ENCODE measurements around the gene DAGLB. TPM values are rescaled to one million over a fixed set of nuclear protein-coding genes. Genes with fewer than 3 reads are reported as not detected.
"Not testable (repeated sequence)": the region's sequence is repeated elsewhere in the genome, so short reads cannot be mapped to it uniquely, and the experiment has no call there.

Gene DAGLB
- total RNA-seq, 1 donor from 2014 or later, result 27.0 TPM

DNA sequence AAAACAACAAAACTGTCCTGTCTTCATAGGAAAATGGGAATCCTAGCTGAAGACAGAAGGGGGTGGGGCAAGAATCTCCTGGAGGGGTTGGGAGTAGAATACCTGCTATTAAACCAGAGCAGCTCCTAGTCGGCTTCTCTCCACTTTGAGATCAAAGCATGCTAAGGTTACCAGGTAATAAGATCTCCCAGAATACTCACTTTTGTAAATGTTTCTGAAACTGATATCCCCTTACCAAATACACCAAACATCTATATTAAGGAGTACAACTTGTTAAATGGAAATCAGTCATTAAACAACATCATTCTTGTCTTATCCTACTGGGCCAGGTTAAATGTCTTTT is 29.5 kb upstream of the DAGLB start:
- Mint-ChIP-seq H3K9me3 (no peaks in the 10 kb centered on the region), H3K36me3 (peaks cover 8% of the 10 kb centered on the region), H3K27me3 (no peaks in the 10 kb centered on the region), H3K27ac (no peak overlapping the region), H3K4me3 (no peak overlapping the region), H3K4me1 (ENCODE audit: unreplicated experiment) (peaks cover 42% of the 10 kb centered on the region)
- TF ChIP-seq CTCF (conservative IDR thresholded peaks at IDR 0.05), result no peak
- no peak for DNase-seq (ENCODE audit: extremely low spot score, unreplicated experiment)

GRCh38 chr7:6476596-6477317 is 29.0 kb upstream of the DAGLB start:
- Mint-ChIP-seq H3K36me3 (peaks cover 13% of the 10 kb centered on the region), H3K27me3 (no peaks in the 10 kb centered on the region), H3K27ac (peak overlapping the region; percentile 49), H3K4me1 (ENCODE audit: unreplicated experiment) (peaks cover 42% of the 10 kb centered on the region), H3K9me3 (no peaks in the 10 kb centered on the region), H3K4me3 (no peak overlapping the region)
- DNase-seq (ENCODE audit: extremely low spot score, unreplicated experiment), result no peak
- TF ChIP-seq CTCF (conservative IDR thresholded peaks at IDR 0.05), result no peak

DNA sequence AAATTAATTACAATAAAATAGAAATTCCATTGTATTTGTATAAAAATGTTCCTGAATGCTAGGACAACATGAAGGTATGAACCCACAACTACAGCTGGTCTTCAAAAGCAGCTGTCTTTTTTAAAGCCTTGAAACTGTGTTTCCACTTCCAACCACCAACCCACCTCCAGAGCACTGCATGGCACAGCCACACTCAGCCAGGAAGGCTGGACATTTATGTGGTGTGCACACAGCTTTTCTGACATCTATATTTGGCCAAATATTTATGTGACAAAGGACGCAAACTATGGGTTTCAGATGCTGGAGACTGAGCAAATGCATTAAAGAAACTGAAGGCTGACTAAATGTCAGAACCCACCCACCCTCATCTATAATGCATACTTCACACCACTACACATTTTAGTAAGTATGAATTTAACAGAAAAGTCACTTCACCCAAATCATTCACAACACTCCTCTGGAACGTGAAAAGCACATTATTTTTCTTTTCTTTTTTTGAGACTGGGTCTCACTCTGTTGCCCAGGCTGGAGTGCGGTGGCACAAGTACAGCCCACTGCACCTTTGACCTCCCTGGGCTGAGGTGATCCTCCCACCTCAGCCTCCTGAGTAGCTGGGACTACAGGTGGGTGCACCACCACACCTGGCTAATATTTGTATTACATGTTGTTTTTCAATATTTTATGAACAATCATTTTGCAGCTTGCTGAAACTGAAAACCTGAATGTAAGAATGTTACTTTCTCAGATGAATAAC is 27.9 kb upstream of the DAGLB start:
- Mint-ChIP-seq H3K4me1 (ENCODE audit: unreplicated experiment) (peaks cover 38% of the 10 kb centered on the region), H3K9me3 (no peaks in the 10 kb centered on the region), H3K27ac (peak overlapping the region; percentile 49), H3K4me3 (no peak overlapping the region), H3K27me3 (no peaks in the 10 kb centered on the region), H3K36me3 (peaks cover 16% of the 10 kb centered on the region)
- no peak for DNase-seq (ENCODE audit: extremely low spot score, unreplicated experiment)
- TF ChIP-seq CTCF (conservative IDR thresholded peaks at IDR 0.05), result no peak

GRCh38 chr7:6465862-6466261 is 18.1 kb upstream of the DAGLB start:
- Mint-ChIP-seq H3K4me1 (ENCODE audit: unreplicated experiment) (no peaks in the 10 kb centered on the region), H3K27me3 (no peaks in the 10 kb centered on the region), H3K9me3 (peaks cover 13% of the 10 kb centered on the region), H3K27ac (no peak overlapping the region), H3K4me3 (no peak overlapping the region), H3K36me3 (peaks cover 31% of the 10 kb centered on the region)
- TF ChIP-seq CTCF (conservative IDR thresholded peaks at IDR 0.05), result no peak
- DNase-seq (ENCODE audit: extremely low spot score, unreplicated experiment), result no peak

GRCh38 chr7:6463609-6464008 is 15.9 kb upstream of the DAGLB start:
- H3K9me3 Mint-ChIP-seq, result peaks cover 13% of the 10 kb centered on the region
- not testable (repeated sequence) for H3K27me3 Mint-ChIP-seq; H3K4me1 Mint-ChIP-seq (ENCODE audit: unreplicated experiment); DNase-seq (ENCODE audit: extremely low spot score, unreplicated experiment); H3K4me3 Mint-ChIP-seq; H3K27ac Mint-ChIP-seq
- H3K36me3 Mint-ChIP-seq, result peaks cover 24% of the 10 kb centered on the region

DNA sequence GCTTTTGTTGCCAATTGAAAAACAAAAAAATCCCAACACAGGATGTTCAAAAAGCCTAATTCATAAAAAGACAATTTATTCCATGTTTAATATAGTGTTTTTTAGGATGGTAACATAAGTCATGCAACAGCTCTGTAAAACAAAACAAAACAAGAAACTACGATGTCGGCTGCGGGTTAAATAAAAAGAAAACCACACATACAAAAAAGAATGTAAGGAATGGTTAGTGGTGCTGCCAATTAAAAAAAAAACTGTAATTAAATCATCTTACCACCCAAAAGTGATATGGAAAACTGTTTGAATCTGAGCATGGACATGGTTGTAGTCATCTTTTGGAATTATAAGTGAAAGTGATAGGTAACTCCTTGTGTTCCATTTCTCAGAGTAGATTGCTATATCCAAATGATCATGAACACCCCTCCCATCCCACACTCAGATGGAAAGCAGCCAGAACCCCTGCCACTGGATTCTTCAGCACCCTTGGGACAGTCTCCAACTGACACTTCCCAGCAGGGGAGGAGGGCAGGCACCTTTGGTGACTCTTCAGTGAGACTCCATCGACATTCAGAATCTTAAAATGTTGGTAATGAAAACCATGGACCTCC is 14.3 kb upstream of the DAGLB start:
- peaks cover 10% of the 10 kb centered on the region for H3K9me3 Mint-ChIP-seq
- DNase-seq (ENCODE audit: extremely low spot score, unreplicated experiment), result no peak
- H3K27me3 Mint-ChIP-seq, result no peaks in the 10 kb centered on the region
- no peak overlapping the region for H3K4me3 Mint-ChIP-seq
- no peak overlapping the region for H3K27ac Mint-ChIP-seq
- no peaks in the 10 kb centered on the region for H3K4me1 Mint-ChIP-seq (ENCODE audit: unreplicated experiment)
- TF ChIP-seq CTCF (conservative IDR thresholded peaks at IDR 0.05), result no peak
- peaks cover 18% of the 10 kb centered on the region for H3K36me3 Mint-ChIP-seq

Measured in type B pancreatic cell (in vitro differentiated cells).